ENCODE measurements around the gene A2M.

A2M gene

DNA sequence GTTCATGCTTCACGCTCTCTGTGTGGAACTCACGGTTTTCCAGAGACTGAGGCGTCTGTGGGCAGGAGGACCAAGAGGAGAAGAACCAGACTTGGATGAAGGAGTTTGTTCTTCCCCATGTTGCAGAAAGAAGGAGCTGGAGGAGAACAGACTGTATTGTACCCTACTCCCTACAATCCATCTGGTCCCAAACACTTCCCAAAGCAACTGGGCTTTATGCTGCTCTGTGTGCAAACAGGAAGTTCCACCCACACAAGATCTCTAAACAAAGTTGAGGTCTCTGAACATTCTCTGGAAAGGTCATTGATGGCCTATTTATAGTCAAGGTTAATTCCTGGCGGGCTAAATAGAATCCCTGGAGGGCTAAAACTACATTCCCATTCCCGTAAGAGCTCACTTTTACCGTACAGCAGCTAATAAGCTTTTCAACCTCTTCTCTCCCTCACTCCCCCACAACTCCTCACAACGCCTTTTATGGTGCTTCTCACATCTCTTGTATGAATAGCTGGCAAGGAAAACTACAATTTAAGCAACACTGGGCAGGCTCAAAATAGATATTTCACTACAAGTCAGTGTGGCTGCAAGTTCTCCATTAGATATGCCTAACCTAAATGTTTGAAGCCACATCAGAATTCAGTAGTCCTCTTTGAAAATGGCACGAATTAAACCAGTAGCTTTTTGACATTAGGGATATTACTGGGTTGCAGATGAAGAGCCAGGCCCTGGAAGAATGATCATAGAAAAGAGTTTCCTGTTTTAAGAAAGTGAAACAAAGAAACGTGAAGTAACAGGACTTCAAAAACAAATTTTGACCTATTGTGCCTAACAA, at the start of gene A2M:
Gene A2M (minus strand): TSS at position 189 of the 829 bp plus-strand sequence. CDS start 70 bp downstream, at position 119.
- Histone ChIP-seq H3K9ac (ENCODE audit: low read length) (no peak within 1 kb of the TSS), H3K4me3 (ENCODE audit: low read length) (peak within 1 kb of the TSS; percentile 43), H3K27ac (ENCODE audit: low read length) (no peak within 1 kb of the TSS), H3K4me2 (ENCODE audit: low read length) (peak within 1 kb of the TSS; percentile 65), H2AFZ (ENCODE audit: low read depth, low read length) (0 out of 2 replicates have a peak within 1 kb of the TSS, but pooled peaks have one; percentile 21), H3K79me2 (ENCODE audit: low read length) (no peaks in the 10 kb centered on the region), H4K20me1 (ENCODE audit: insufficient read depth, low read length) (no peaks in the 10 kb centered on the region), H3K36me3 (replicated peaks; ENCODE audit: low read depth, low read length) (no peaks in the 10 kb centered on the region), H3K27me3 (ENCODE audit: low read depth, low read length) (no peaks in the 10 kb centered on the region), H3K4me1 (ENCODE audit: low read length) (peaks cover 41% of the 10 kb centered on the region), H3K9me3 (ENCODE audit: insufficient read depth, low read length) (no peaks in the 10 kb centered on the region)
- no peak for TF ChIP-seq EZH2phosphoT487 (IDR thresholded peaks at IDR 0.05; ENCODE audit: low read depth)
- TF ChIP-seq, protein P1, sequence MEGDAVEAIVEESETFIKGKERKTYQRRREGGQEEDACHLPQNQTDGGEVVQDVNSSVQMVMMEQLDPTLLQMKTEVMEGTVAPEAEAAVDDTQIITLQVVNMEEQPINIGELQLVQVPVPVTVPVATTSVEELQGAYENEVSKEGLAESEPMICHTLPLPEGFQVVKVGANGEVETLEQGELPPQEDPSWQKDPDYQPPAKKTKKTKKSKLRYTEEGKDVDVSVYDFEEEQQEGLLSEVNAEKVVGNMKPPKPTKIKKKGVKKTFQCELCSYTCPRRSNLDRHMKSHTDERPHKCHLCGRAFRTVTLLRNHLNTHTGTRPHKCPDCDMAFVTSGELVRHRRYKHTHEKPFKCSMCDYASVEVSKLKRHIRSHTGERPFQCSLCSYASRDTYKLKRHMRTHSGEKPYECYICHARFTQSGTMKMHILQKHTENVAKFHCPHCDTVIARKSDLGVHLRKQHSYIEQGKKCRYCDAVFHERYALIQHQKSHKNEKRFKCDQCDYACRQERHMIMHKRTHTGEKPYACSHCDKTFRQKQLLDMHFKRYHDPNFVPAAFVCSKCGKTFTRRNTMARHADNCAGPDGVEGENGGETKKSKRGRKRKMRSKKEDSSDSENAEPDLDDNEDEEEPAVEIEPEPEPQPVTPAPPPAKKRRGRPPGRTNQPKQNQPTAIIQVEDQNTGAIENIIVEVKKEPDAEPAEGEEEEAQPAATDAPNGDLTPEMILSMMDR (IDR thresholded peaks at IDR 0.05; ENCODE audit: low read depth, low read length), result no peak

DNA sequence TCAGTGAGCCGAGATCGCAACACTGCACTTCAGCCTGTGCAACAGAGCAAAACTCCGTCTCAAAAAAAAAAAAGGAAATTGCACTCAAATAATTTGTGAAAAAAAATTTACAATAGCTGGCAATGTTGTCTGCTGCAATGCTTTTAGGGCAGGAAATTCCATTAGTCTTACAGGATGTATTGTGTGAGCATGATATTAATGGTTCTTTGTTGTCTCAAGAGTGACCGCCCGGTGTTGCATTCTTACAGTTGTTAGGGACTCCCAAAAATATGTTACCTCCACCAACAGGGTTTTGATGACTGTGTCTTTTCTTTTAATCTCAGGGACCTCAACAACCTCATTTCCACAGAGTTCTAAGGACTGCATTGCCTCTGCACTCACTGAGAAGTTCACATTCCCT, 47.7 kb upstream of the A2M start:
- no peak for TF ChIP-seq EZH2phosphoT487 (IDR thresholded peaks at IDR 0.05; ENCODE audit: low read depth)
- TF ChIP-seq, protein P1 (IDR thresholded peaks at IDR 0.05; ENCODE audit: low read depth, low read length), result no peak
- no peak overlapping the region for H3K27ac ChIP-seq (ENCODE audit: low read length)
- no peaks in the 10 kb centered on the region for H3K4me1 ChIP-seq (ENCODE audit: low read length)
- H3K9me3 ChIP-seq (ENCODE audit: insufficient read depth, low read length), result no peaks in the 10 kb centered on the region
- H3K27me3 ChIP-seq (ENCODE audit: low read depth, low read length), result 0 out of 2 replicates have a peak, but pooled peaks cover 3% of the 10 kb centered on the region
- H3K36me3 ChIP-seq (replicated peaks; ENCODE audit: low read depth, low read length), result no peaks in the 10 kb centered on the region
- H4K20me1 ChIP-seq (ENCODE audit: insufficient read depth, low read length), result no peaks in the 10 kb centered on the region
- H3K4me2 ChIP-seq (ENCODE audit: low read length), result no peak overlapping the region
- H3K9ac ChIP-seq (ENCODE audit: low read length), result no peak overlapping the region
- H3K79me2 ChIP-seq (ENCODE audit: low read length), result no peaks in the 10 kb centered on the region
- no peak overlapping the region for H3K4me3 ChIP-seq (ENCODE audit: low read length)
- H2AFZ ChIP-seq (ENCODE audit: low read depth, low read length), result no peak overlapping the region

DNA sequence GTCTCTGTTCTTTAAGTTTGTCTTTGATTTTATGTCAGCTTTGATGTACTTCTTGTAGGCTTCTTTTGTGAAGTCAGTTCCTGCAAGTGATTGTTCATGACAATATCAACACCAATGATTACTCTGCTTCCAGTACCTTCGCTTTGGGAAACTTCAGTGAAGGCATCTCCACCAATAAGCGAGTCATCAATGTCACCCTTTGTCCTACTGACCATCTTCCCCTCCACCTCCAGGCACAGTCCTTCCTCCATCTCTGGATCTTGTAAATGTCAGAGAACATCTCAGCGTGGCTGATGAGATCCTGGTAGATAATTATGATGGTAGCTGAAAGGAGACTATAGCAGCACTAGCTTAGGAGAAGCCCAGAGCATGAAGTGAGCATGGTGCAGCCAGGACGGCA, 40.4 kb upstream of the A2M start:
- H3K9ac ChIP-seq (ENCODE audit: low read length), result no peak overlapping the region
- no peaks in the 10 kb centered on the region for H3K36me3 ChIP-seq (replicated peaks; ENCODE audit: low read depth, low read length)
- no peaks in the 10 kb centered on the region for H3K79me2 ChIP-seq (ENCODE audit: low read length)
- no peak overlapping the region for H2AFZ ChIP-seq (ENCODE audit: low read depth, low read length)
- no peaks in the 10 kb centered on the region for H3K9me3 ChIP-seq (ENCODE audit: insufficient read depth, low read length)
- no peak overlapping the region for H3K4me3 ChIP-seq (ENCODE audit: low read length)
- no peak overlapping the region for H3K4me2 ChIP-seq (ENCODE audit: low read length)
- TF ChIP-seq, protein P1 (IDR thresholded peaks at IDR 0.05; ENCODE audit: low read depth, low read length), result no peak
- TF ChIP-seq EZH2phosphoT487 (IDR thresholded peaks at IDR 0.05; ENCODE audit: low read depth), result no peak
- no peak overlapping the region for H3K27ac ChIP-seq (ENCODE audit: low read length)
- no peaks in the 10 kb centered on the region for H3K27me3 ChIP-seq (ENCODE audit: low read depth, low read length)
- H3K4me1 ChIP-seq (ENCODE audit: low read length), result no peaks in the 10 kb centered on the region
- H4K20me1 ChIP-seq (ENCODE audit: insufficient read depth, low read length), result no peaks in the 10 kb centered on the region

DNA sequence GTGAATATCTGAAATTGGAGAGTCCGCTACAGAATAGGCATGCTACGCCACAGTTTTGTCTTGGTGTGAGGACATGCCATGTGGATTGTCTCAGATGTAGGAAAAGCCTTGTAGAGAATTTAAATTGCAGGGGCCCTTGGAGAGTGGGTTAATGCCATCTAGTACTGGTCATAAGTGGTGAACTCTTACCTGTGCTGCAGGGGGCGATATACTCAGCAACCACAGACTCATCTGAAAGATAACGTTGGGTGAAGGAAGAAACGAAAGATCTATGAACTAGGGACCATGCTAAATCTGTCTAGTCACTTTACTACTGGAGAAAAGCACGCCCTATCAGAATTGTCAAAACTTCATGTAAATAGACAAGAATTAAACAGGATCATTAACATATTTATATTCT, 33.7 kb upstream of the A2M start:
- H3K9me3 ChIP-seq (ENCODE audit: insufficient read depth, low read length), result peaks cover 5% of the 10 kb centered on the region; the same call in 1 of the 2 replicates
- H3K9ac ChIP-seq (ENCODE audit: low read length), result no peak overlapping the region
- H3K27me3 ChIP-seq (ENCODE audit: low read depth, low read length), result no peaks in the 10 kb centered on the region
- no peaks in the 10 kb centered on the region for H4K20me1 ChIP-seq (ENCODE audit: insufficient read depth, low read length)
- H2AFZ ChIP-seq (ENCODE audit: low read depth, low read length), result no peak overlapping the region
- no peaks in the 10 kb centered on the region for H3K79me2 ChIP-seq (ENCODE audit: low read length)
- no peak overlapping the region for H3K27ac ChIP-seq (ENCODE audit: low read length)
- peaks cover 3% of the 10 kb centered on the region; the same call in 1 of the 2 replicates for H3K4me1 ChIP-seq (ENCODE audit: low read length)
- H3K4me3 ChIP-seq (ENCODE audit: low read length), result no peak overlapping the region
- no peaks in the 10 kb centered on the region for H3K36me3 ChIP-seq (replicated peaks; ENCODE audit: low read depth, low read length)
- TF ChIP-seq, protein P1 (IDR thresholded peaks at IDR 0.05; ENCODE audit: low read depth, low read length), result peak; percentile 28
- TF ChIP-seq EZH2phosphoT487 (IDR thresholded peaks at IDR 0.05; ENCODE audit: low read depth), result no peak
- no peak overlapping the region for H3K4me2 ChIP-seq (ENCODE audit: low read length)
